Measurements from ENCODE around the gene CFAP77.

Gene CFAP77

GRCh38 chr9:132498531-132499210 lies 88.7 kb downstream of the CFAP77 start:
- Histone ChIP-seq H3K36me3 (ENCODE audit: control insufficient read depth in 2 of 2, insufficient read depth in 1 of 2, low read length in 2 of 2) (no peaks in the 10 kb centered on the region), H3K9me3 (ENCODE audit: control insufficient read depth, insufficient read depth, low read depth, low read length) (no peaks in the 10 kb centered on the region), H3K27ac (ENCODE audit: extremely low read depth, low read depth, low read length) (no peak overlapping the region), H3K4me1 (ENCODE audit: control insufficient read depth, insufficient read depth, low read length) (no peaks in the 10 kb centered on the region), H3K4me3 (ENCODE audit: low read depth, low read length) (no peak overlapping the region)
- POLR2A ChIA-PET = no interaction called here
- TF ChIP-seq KLF9 (tag by site-specific recombination; IDR thresholded peaks at IDR 0.05; ENCODE audit: low read depth) (no peak), CTCF (tag by site-specific recombination; IDR thresholded peaks at IDR 0.05) (no peak), ZNF280D (tag by site-specific recombination; IDR thresholded peaks at IDR 0.05) (no peak), ZSCAN16 (tag by site-specific recombination; IDR thresholded peaks at IDR 0.05) (no peak), ZNF707 (tag by site-specific recombination; IDR thresholded peaks at IDR 0.05) (no peak), ZNF76 (tag by site-specific recombination; IDR thresholded peaks at IDR 0.05; ENCODE audit: borderline replicate concordance, low read depth) (no peak), ZNF335 (tag by site-specific recombination; conservative IDR thresholded peaks at IDR 0.05) (no peak), ZBTB26 (tag by site-specific recombination; optimal IDR thresholded peaks at IDR 0.05) (no peak), ZNF544 (tag by site-specific recombination; IDR thresholded peaks at IDR 0.05) (no peak), GLI4 (tag by site-specific recombination; IDR thresholded peaks at IDR 0.05) (no peak), ZNF558 (tag by site-specific recombination; IDR thresholded peaks at IDR 0.05) (no peak), ZNF169 (tag by site-specific recombination; IDR thresholded peaks at IDR 0.05) (no peak), TCF7L2 (IDR thresholded peaks at IDR 0.05; ENCODE audit: borderline replicate concordance, low read depth, low read length) (no peak)
- TF ChIP-seq, protein P1, sequence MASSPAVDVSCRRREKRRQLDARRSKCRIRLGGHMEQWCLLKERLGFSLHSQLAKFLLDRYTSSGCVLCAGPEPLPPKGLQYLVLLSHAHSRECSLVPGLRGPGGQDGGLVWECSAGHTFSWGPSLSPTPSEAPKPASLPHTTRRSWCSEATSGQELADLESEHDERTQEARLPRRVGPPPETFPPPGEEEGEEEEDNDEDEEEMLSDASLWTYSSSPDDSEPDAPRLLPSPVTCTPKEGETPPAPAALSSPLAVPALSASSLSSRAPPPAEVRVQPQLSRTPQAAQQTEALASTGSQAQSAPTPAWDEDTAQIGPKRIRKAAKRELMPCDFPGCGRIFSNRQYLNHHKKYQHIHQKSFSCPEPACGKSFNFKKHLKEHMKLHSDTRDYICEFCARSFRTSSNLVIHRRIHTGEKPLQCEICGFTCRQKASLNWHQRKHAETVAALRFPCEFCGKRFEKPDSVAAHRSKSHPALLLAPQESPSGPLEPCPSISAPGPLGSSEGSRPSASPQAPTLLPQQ (tag by site-specific recombination; IDR thresholded peaks at IDR 0.05) = no peak
- TF ChIP-seq, protein P2, sequence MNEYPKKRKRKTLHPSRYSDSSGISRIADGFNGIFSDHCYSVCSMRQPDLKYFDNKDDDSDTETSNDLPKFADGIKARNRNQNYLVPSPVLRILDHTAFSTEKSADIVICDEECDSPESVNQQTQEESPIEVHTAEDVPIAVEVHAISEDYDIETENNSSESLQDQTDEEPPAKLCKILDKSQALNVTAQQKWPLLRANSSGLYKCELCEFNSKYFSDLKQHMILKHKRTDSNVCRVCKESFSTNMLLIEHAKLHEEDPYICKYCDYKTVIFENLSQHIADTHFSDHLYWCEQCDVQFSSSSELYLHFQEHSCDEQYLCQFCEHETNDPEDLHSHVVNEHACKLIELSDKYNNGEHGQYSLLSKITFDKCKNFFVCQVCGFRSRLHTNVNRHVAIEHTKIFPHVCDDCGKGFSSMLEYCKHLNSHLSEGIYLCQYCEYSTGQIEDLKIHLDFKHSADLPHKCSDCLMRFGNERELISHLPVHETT (tag by site-specific recombination; IDR thresholded peaks at IDR 0.05) = no peak
- CTCF ChIA-PET = interaction anchor here (0.7 to 2.4 kb wide), 4 partner anchors 9 to 403 kb away, joined by 3 to 11 read pairs (median 4); no protein-coding TSS in a partner anchor

DNA sequence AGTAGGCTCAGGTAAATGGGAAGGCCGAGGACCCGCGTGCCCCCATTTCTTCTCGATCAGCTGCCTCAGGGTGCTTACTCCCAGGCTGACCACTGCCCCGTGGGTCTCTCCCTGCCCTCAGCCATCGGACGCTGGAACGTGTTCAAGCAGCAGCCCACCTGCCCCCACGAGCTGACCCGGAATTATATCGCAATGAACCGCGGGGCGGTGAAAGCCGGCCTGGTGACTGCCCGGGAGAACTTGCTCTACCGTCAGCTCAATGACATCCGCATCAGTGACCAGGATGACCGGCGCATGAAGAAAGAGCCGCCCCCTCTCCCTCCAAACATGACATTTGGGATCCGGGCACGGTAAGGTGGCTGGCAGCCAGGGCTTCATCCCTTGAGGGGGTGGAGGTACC lies 89.2 kb downstream of the CFAP77 start:
- Histone ChIP-seq H3K9me3 (ENCODE audit: control insufficient read depth, insufficient read depth, low read depth, low read length) (no peaks in the 10 kb centered on the region), H3K36me3 (ENCODE audit: control insufficient read depth in 2 of 2, insufficient read depth in 1 of 2, low read length in 2 of 2) (no peaks in the 10 kb centered on the region), H3K27ac (ENCODE audit: extremely low read depth, low read depth, low read length) (no peak overlapping the region), H3K4me3 (ENCODE audit: low read depth, low read length) (no peak overlapping the region), H3K4me1 (ENCODE audit: control insufficient read depth, insufficient read depth, low read length) (no peaks in the 10 kb centered on the region)
- POLR2A ChIA-PET = no interaction called here
- no peak for TF ChIP-seq SCRT2 (tag by site-specific recombination; IDR thresholded peaks at IDR 0.05)
- no peak for TF ChIP-seq ZNF121 (tag by site-specific recombination; IDR thresholded peaks at IDR 0.05)
- TF ChIP-seq ZBTB44 (tag by site-specific recombination; IDR thresholded peaks at IDR 0.05) = no peak
- TF ChIP-seq ZNF555 (tag by site-specific recombination; conservative IDR thresholded peaks at IDR 0.05) = no peak
- CTCF ChIA-PET = interaction anchor here (0.8 to 2.4 kb wide), 3 partner anchors 8 to 402 kb away, joined by 4 to 11 read pairs (median 4); no protein-coding TSS in a partner anchor
